IMR-90 (cell line): ENCODE data around the gene RAF1. TPM values are rescaled to one million over a fixed set of nuclear protein-coding genes. Genes with fewer than 3 reads are reported as not detected.

Source experiments
- ATAC-seq: fragments of 200-7000 bp; cut with Tn5 transposase; 2 replicates; pipeline ENCODE4 v1.9.1; 2020; ENCODE audit warnings: low read depth, mild to moderate bottlenecking, moderate library complexity
- BruUV-seq: library from RNA; stranded (reverse); fragments of 400-500 nt; replicated peaks from 2 replicates; lab custom pipeline; 2021; lab: Mats Ljungman, UMichigan
- CTCF ChIA-PET: fragments of 300-600 bp; formaldehyde crosslinking; extraction: SDS; loops from one replicate; lab custom pipeline; 2021; ENCODE audit warnings: antibody characterized with exemption; lab: Yijun Ruan, JAX
- POLR2A ChIA-PET: fragments of 300-600 bp; sonication (Branson Sonifier 250); formaldehyde crosslinking; loops from one replicate; lab custom pipeline; 2022; ENCODE audit warnings: antibody characterized with exemption; ENCODE audit not compliant: unreplicated experiment; lab: Charles Lee
- DNase-seq: peaks from one replicate; pipeline ENCODE4 v3.0.0; 2013
- H2AFZ ChIP-seq: replicated peaks from 2 replicates; pipeline ENCODE3; 2013; ENCODE audit warnings: low read length, mild to moderate bottlenecking; ENCODE audit not compliant: poor library complexity
- H2AK5ac ChIP-seq: 2 replicates; pipeline ENCODE4 v1.6.1; 2013; ENCODE audit warnings: low read depth, low read length, inconsistent platforms
- H2AK9ac ChIP-seq: replicated peaks from 2 replicates; pipeline ENCODE3; 2013; ENCODE audit warnings: mild to moderate bottlenecking, low read depth, low read length, moderate library complexity; ENCODE audit not compliant: poor library complexity
- H2BK120ac ChIP-seq: 2 replicates; pipeline ENCODE4 v1.6.1; 2013; ENCODE audit warnings: low read depth, low read length, inconsistent platforms
- H2BK15ac ChIP-seq: 3 replicates; pipeline ENCODE4 v1.6.1; 2013; ENCODE audit warnings: low read depth, low read length, inconsistent platforms
- H2BK20ac ChIP-seq: 2 replicates; pipeline ENCODE4 v1.6.1; 2013; ENCODE audit warnings: low read depth, mild to moderate bottlenecking, inconsistent platforms, low read length, moderate library complexity
- H2BK5ac ChIP-seq: 2 replicates; pipeline ENCODE4 v1.6.1; 2013; ENCODE audit warnings: mild to moderate bottlenecking, low read depth, low read length, inconsistent platforms; ENCODE audit not compliant: poor library complexity, severe bottlenecking
- H3K14ac ChIP-seq: replicated peaks from 2 replicates; pipeline ENCODE4 v1.6.1; 2013; ENCODE audit warnings: low read depth, low read length, inconsistent platforms
- H3K18ac ChIP-seq: 2 replicates; pipeline ENCODE4 v1.6.1; 2013; ENCODE audit warnings: low read depth, low read length, control low read depth
- H3K23ac ChIP-seq: 2 replicates; pipeline ENCODE4 v1.6.1; 2013; ENCODE audit warnings: low read depth, low read length, inconsistent platforms
- H3K27ac ChIP-seq: 2 replicates; pipeline ENCODE4 v1.5.1; 2013; ENCODE audit warnings: mild to moderate bottlenecking, control low read depth, low read length; ENCODE audit not compliant: insufficient read depth
- H3K27me3 ChIP-seq: 2 replicates; pipeline ENCODE4 v1.6.1; 2013; ENCODE audit warnings: low read length; ENCODE audit not compliant: control insufficient read depth, insufficient read depth
- H3K36me3 ChIP-seq: 2 replicates; pipeline ENCODE4 v1.6.1; 2013; ENCODE audit warnings: low read length, mixed read lengths; ENCODE audit not compliant: control insufficient read depth, insufficient read depth
- H3K4ac ChIP-seq: 2 replicates; pipeline ENCODE4 v1.6.1; 2013; ENCODE audit warnings: low read depth, low read length, inconsistent platforms
- H3K4me1 ChIP-seq: 2 replicates; pipeline ENCODE4 v1.6.1; 2013; ENCODE audit warnings: low read length, mixed read lengths; ENCODE audit not compliant: control insufficient read depth, insufficient read depth
- H3K4me2 ChIP-seq: 2 replicates; pipeline ENCODE4 v1.6.1; 2013; ENCODE audit warnings: low read depth, mild to moderate bottlenecking, control low read depth, low read length, moderate library complexity
- H3K4me3 ChIP-seq: 2 replicates; pipeline ENCODE4 v1.5.1; 2013; ENCODE audit warnings: low read depth, mild to moderate bottlenecking, control low read depth, low read length, moderate library complexity; ENCODE audit not compliant: insufficient read depth
- H3K56ac ChIP-seq: 2 replicates; pipeline ENCODE4 v1.6.1; 2013; ENCODE audit warnings: low read length, inconsistent platforms; ENCODE audit not compliant: insufficient read depth; ENCODE audit errors: extremely low read depth
- H3K79me1 ChIP-seq, 2 experiments: 2 replicates each; pipeline ENCODE4 v1.6.1; 2013; ENCODE audit warnings: low read length in 2 of 2, inconsistent platforms in 1 of 2, low read depth in 1 of 2
- H3K9ac ChIP-seq: 2 replicates; pipeline ENCODE4 v1.6.1; 2013; ENCODE audit warnings: low read depth, low read length, control low read depth
- H3K9me1 ChIP-seq: 2 replicates; pipeline ENCODE4 v1.6.1; 2013; ENCODE audit warnings: low read length, inconsistent platforms; ENCODE audit not compliant: insufficient read depth
- H3K9me3 ChIP-seq: 2 replicates; pipeline ENCODE4 v1.6.1; 2013; ENCODE audit warnings: low read length; ENCODE audit not compliant: control insufficient read depth, insufficient read depth
- H4K20me1 ChIP-seq: 2 replicates; pipeline ENCODE4 v1.6.1; 2013; ENCODE audit warnings: low read length, inconsistent platforms; ENCODE audit not compliant: insufficient read depth
- H4K5ac ChIP-seq: 2 replicates; pipeline ENCODE4 v1.6.1; 2013; ENCODE audit warnings: mild to moderate bottlenecking, low read depth, low read length, control low read depth
- H4K8ac ChIP-seq, 2 experiments: 2 replicates each; pipeline ENCODE4 v1.6.1; 2013; ENCODE audit warnings: low read depth in 2 of 2, low read length in 2 of 2, control low read depth in 1 of 2, inconsistent platforms in 1 of 2
- H4K91ac ChIP-seq: 2 replicates; pipeline ENCODE4 v1.6.1; 2013; ENCODE audit warnings: low read depth, low read length, inconsistent platforms; ENCODE audit not compliant: insufficient read depth
- BHLHE40 ChIP-seq: fragments of 150-350 bp; IDR thresholded peaks from 2 replicates; pipeline ENCODE4 v1.6.1; 2016; ENCODE audit warnings: mild to moderate bottlenecking, low read depth, low read length
- CEBPB ChIP-seq: IDR thresholded peaks from 2 replicates; pipeline ENCODE4 v1.6.1; 2012; ENCODE audit warnings: low read depth, low read length, improper control_type of control experiment
- CHD1 ChIP-seq: IDR thresholded peaks from 2 replicates; pipeline ENCODE4 v1.6.1; 2012; ENCODE audit warnings: low read depth, low read length, improper control_type of control experiment
- CTCF ChIP-seq: conservative IDR thresholded peaks from 2 replicates; pipeline ENCODE4 v1.5.1; 2012; ENCODE audit warnings: mild to moderate bottlenecking, low read depth, low read length, improper control_type of control experiment
- ELK1 ChIP-seq: fragments of 150-350 bp; IDR thresholded peaks from 2 replicates; pipeline ENCODE4 v1.6.1; 2016; ENCODE audit warnings: low read depth, mild to moderate bottlenecking, low read length, moderate library complexity, borderline replicate concordance
- FOS ChIP-seq: fragments of 150-350 bp; IDR thresholded peaks from 2 replicates; pipeline ENCODE4 v1.6.1; 2016; ENCODE audit warnings: low read depth, low read length
- MAFK ChIP-seq: IDR thresholded peaks from 2 replicates; pipeline ENCODE4 v1.6.1; 2012; ENCODE audit warnings: low read depth, low read length, improper control_type of control experiment
- MAZ ChIP-seq: IDR thresholded peaks from 2 replicates; pipeline ENCODE4 v1.6.1; 2012; ENCODE audit warnings: low read depth, mild to moderate bottlenecking, low read length, improper control_type of control experiment, moderate library complexity, borderline replicate concordance
- MXI1 ChIP-seq: IDR thresholded peaks from 2 replicates; pipeline ENCODE4 v1.6.1; 2012; ENCODE audit warnings: low read depth, mild to moderate bottlenecking, low read length, moderate library complexity, borderline replicate concordance
- NFE2L2 ChIP-seq: fragments of 150-350 bp; IDR thresholded peaks from 2 replicates; pipeline ENCODE4 v1.6.1; 2016; ENCODE audit warnings: low read depth, mild to moderate bottlenecking, low read length
- POLR2A ChIP-seq: IDR thresholded peaks from 2 replicates; pipeline ENCODE4 v1.6.1; 2012; ENCODE audit warnings: mild to moderate bottlenecking, low read depth, low read length
- RAD21 ChIP-seq: IDR thresholded peaks from 2 replicates; pipeline ENCODE4 v1.6.1; 2012; ENCODE audit warnings: low read length, improper control_type of control experiment
- RCOR1 ChIP-seq: IDR thresholded peaks from 2 replicates; pipeline ENCODE4 v1.6.1; 2012; ENCODE audit warnings: mild to moderate bottlenecking, low read length, improper control_type of control experiment; ENCODE audit not compliant: insufficient replicate concordance
- RFX5 ChIP-seq: IDR thresholded peaks from 2 replicates; pipeline ENCODE4 v1.8.0; 2012; ENCODE audit warnings: low read depth, mild to moderate bottlenecking, low read length, moderate library complexity
- SMC3 ChIP-seq: fragments of 150-350 bp; IDR thresholded peaks from 2 replicates; pipeline ENCODE4 v1.6.1; 2016; ENCODE audit warnings: low read depth, mild to moderate bottlenecking, antibody characterized with exemption, low read length, moderate library complexity
- USF2 ChIP-seq: fragments of 150-350 bp; IDR thresholded peaks from 2 replicates; pipeline ENCODE4 v1.6.1; 2017; ENCODE audit warnings: mild to moderate bottlenecking, antibody characterized with exemption, low read length, low read depth
- WGBS, 2 experiments: methylation state at CpG; one replicate each; pipeline versions ENCODE4 v1.1.5 to v1.1.7; 2013; ENCODE audit warnings: missing lambda C conversion rate in 2 of 2; ENCODE audit not compliant: insufficient read length in 1 of 2; ENCODE audit errors: extremely low coverage in 2 of 2; 5-methylcytosine and 5-hydroxymethylcytosine counted together
- dilution Hi-C: fragments of 300-500 bp; cut with HindIII; formaldehyde crosslinking; loops from one replicate; pipeline ENCODE4 v1.14.3; 2018; ENCODE audit warnings: low sequenced_read_pairs; ENCODE audit not compliant: unreplicated experiment
- in situ Hi-C: fragments of 300-500 bp; cut with MboI; formaldehyde crosslinking; loops from 3 replicates; pipeline ENCODE4 v1.14.3; 2019; ENCODE audit warnings: low sequenced_read_pairs, inconsistent platforms, mixed read lengths
- intact Hi-C: fragments of 100-400 bp; cut with micrococcal nuclease; formaldehyde crosslinking; loops from 2 replicates; pipeline ENCODE4 v1.10.0; 2022
- polyA plus RNA-seq, 3 experiments: library from polyadenylated mRNA; depleted of rRNA; stranded (reverse); fragments of >200 nt; gene quantifications; 2 replicates each; pipeline ENCODE4 v1.2.3, GENCODE V29; 2012; ENCODE audit warnings: low replicate concordance in 1 of 3
- total RNA-seq: library from RNA; depleted of rRNA; stranded (reverse); fragments of >200 nt; gene quantifications from 2 replicates; pipeline ENCODE4 v1.2.3, GENCODE V29; 2012

RAF1 gene
- total and polyA plus RNA-seq, 2 of the 4 experiments (the other 2 are of a cell fraction): 115 to 151 TPM

GRCh38 chr3:12670365-12671119 is 6.6 kb upstream of the RAF1 start:
- H3K9me3 ChIP-seq: peaks cover 2% of the 10 kb centered on the region; the same call in 1 of the 2 replicates
- no peak overlapping the region for H2AK9ac ChIP-seq
- H4K20me1 ChIP-seq: no peaks in the 10 kb centered on the region
- no peak overlapping the region for H2AK5ac ChIP-seq
- H3K4me2 ChIP-seq: no peak overlapping the region
- intact Hi-C loops (no loop called here), dilution Hi-C loops (no loop called here), in situ Hi-C loops (no loop called here)
- H3K36me3 ChIP-seq: no peaks in the 10 kb centered on the region
- WGBS, 2 experiments: 65% methylated on average over 3 of the region's 10 CpGs; no CpG with 5 or more reads in 1 of the 2 experiments
- H4K8ac ChIP-seq: no peak overlapping the region
- H3K23ac ChIP-seq: no peak overlapping the region
- DNase-seq (no peak), ATAC-seq (no peak)
- H2BK5ac ChIP-seq: no peak overlapping the region
- H3K9ac ChIP-seq: no peak overlapping the region
- H3K4ac ChIP-seq: no peak overlapping the region
- no peak for TF ChIP-seq NFE2L2
- no peak for TF ChIP-seq CHD1
- TF ChIP-seq MAFK: no peak
- TF ChIP-seq MAZ: no peak
- no peak for TF ChIP-seq FOS
- no peak for TF ChIP-seq RAD21
- TF ChIP-seq MXI1: no peak
- TF ChIP-seq POLR2A: no peak
- TF ChIP-seq BHLHE40: no peak
- no peak for TF ChIP-seq ELK1
- TF ChIP-seq SMC3: no peak
- TF ChIP-seq RCOR1: no peak
- no peak for TF ChIP-seq CTCF
- no peak for TF ChIP-seq CEBPB
- TF ChIP-seq RFX5: no peak
- no peak for TF ChIP-seq USF2
- H3K79me1 ChIP-seq: no peaks in the 10 kb centered on the region
- CTCF ChIA-PET: no interaction called here
- H3K27ac ChIP-seq: no peak overlapping the region
- no peak overlapping the region for H2BK120ac ChIP-seq
- no peak overlapping the region for H4K91ac ChIP-seq
- no peak overlapping the region for H3K56ac ChIP-seq
- no peaks in the 10 kb centered on the region for H3K27me3 ChIP-seq
- H4K5ac ChIP-seq: no peak overlapping the region
- no peaks in the 10 kb centered on the region for H3K4me1 ChIP-seq
- H2AFZ ChIP-seq: no peak overlapping the region
- no peak overlapping the region for H3K18ac ChIP-seq
- POLR2A ChIA-PET: no interaction called here
- H3K4me3 ChIP-seq: no peak overlapping the region
- no peak overlapping the region for H2BK15ac ChIP-seq
- BruUV-seq: no TSS peak
- no peak overlapping the region for H2BK20ac ChIP-seq
- no peak overlapping the region for H3K14ac ChIP-seq
- no peaks in the 10 kb centered on the region; the same call in 1 of the 2 replicates for H3K9me1 ChIP-seq
